GM18511 (cell line): ENCODE data around the gene MEIS3.
"Not testable (repeated sequence)": the region's sequence is repeated elsewhere in the genome, so short reads cannot be mapped to it uniquely, and the experiment has no call there.

ENCODE experiments used
- ATAC-seq: cut with Tn5 transposase; IDR thresholded peaks from one replicate; pipeline ENCODE4 v1.9.1; 2021; ENCODE audit warnings: mild to moderate bottlenecking, moderate library complexity; ENCODE audit not compliant: unreplicated experiment

Gene MEIS3

GRCh38 chr19:47417107-47417745 is 2.1 kb downstream of the MEIS3 start:
- no peak for ATAC-seq

- no peak for ATAC-seq
Observed at GRCh38 chr19:47416643-47416985, 2.7 kb downstream of the MEIS3 start.

- ATAC-seq: no peak
Observed at GRCh38 chr19:47415953-47416642, 3.2 kb downstream of the MEIS3 start.

GRCh38 chr19:47414469-47414868 is 4.9 kb downstream of the MEIS3 start:
- ATAC-seq: no peak

GRCh38 chr19:47413941-47414340 is 5.4 kb downstream of the MEIS3 start:
- no peak for ATAC-seq

GRCh38 chr19:47411696-47412095 is 7.6 kb downstream of the MEIS3 start:
- ATAC-seq: not testable (repeated sequence)

GRCh38 chr19:47411101-47411500 is 8.2 kb downstream of the MEIS3 start:
- no peak for ATAC-seq

- no peak for ATAC-seq
Observed at GRCh38 chr19:47408156-47408938, 11.0 kb downstream of the MEIS3 start.

- no peak for ATAC-seq
Observed at GRCh38 chr19:47407417-47407774, 11.9 kb downstream of the MEIS3 start.

- ATAC-seq: no peak
Observed at GRCh38 chr19:47406711-47407416, 12.5 kb downstream of the MEIS3 start.

- ATAC-seq: no peak
Observed at GRCh38 chr19:47405854-47406417, 13.4 kb downstream of the MEIS3 start.

GRCh38 chr19:47405197-47405550 is 14.2 kb downstream of the MEIS3 start:
- ATAC-seq: no peak

GRCh38 chr19:47404334-47405196 is 14.8 kb downstream of the MEIS3 start:
- no peak for ATAC-seq

- no peak for ATAC-seq
Observed at GRCh38 chr19:47402504-47402903, 16.8 kb downstream of the MEIS3 start.

- no peak for ATAC-seq
Observed at GRCh38 chr19:47398707-47399597, 20.4 kb downstream of the MEIS3 start.

- no peak for ATAC-seq
Observed at GRCh38 chr19:47391510-47392223, 27.7 kb downstream of the MEIS3 start.

- ATAC-seq: no peak
Observed at GRCh38 chr19:47390533-47391488, 28.5 kb downstream of the MEIS3 start.

GRCh38 chr19:47389150-47389556 is 30.2 kb downstream of the MEIS3 start:
- ATAC-seq: no peak
